ENCODE results near the gene RSPH6A.

- no peak for TF ChIP-seq CTCF (conservative IDR thresholded peaks at IDR 0.05)
- TF ChIP-seq EZH2 (IDR thresholded peaks at IDR 0.05; ENCODE audit: low read depth), result no peak
These were observed 11.1 kb upstream of the RSPH6A start for GRCh38 chr19:45825917-45826893.

Measured in PC-9 (cell line).